ENCODE data around the gene SESN3. TPM values are rescaled to one million over a fixed set of nuclear protein-coding genes. Genes with fewer than 3 reads are reported as not detected.
"Not testable (repeated sequence)": the region's sequence is repeated elsewhere in the genome, so short reads cannot be mapped to it uniquely, and the experiment has no call there.

SESN3 gene, protein sequence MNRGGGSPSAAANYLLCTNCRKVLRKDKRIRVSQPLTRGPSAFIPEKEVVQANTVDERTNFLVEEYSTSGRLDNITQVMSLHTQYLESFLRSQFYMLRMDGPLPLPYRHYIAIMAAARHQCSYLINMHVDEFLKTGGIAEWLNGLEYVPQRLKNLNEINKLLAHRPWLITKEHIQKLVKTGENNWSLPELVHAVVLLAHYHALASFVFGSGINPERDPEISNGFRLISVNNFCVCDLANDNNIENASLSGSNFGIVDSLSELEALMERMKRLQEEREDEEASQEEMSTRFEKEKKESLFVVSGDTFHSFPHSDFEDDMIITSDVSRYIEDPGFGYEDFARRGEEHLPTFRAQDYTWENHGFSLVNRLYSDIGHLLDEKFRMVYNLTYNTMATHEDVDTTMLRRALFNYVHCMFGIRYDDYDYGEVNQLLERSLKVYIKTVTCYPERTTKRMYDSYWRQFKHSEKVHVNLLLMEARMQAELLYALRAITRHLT
- total RNA-seq: 10 to 100 TPM in 1 of 2 donors, 1 to 10 TPM in 1; 9.0 to 17.2 TPM
- long read RNA-seq: 0 reads

DNA sequence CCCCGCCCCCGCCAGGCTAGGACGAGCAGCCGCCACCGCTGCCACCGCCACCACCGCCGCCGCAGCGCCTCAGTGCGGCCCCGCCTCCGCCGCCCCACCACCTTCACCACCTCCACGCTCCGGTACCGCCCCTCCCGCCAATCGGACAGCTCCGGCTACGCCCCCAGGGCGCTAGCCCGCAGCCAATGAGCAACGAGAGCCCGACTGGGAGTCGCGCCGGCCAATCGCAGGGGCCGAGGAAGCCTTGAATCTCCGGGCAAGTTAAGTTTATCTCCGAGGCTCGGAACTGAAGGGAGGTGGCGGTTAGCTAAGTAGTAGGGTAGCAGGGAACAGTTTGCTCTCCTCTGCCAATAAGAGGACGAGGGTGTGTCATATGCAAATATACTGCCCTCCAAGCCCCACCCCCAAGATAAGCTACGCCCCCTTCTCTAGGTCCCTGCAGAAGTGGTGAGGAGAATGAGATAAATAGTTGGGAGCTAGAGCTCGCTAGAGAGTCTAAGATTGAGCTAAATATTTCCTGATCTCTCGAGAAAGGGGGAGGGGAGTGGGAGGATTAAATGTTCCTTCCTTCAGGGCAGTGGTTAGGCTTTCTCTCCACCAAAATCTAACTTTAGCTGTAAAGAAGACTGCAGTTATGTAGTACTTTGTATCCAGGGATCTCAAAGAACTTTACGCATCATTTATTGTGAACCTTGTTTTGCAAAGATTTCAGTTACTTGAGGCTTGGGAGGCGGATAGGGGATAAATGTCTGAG, at the start of gene SESN3:
Gene SESN3, minus strand, starts transcription at position 76 of the 754 bp plus-strand sequence. CDS start 342 bp downstream, outside the sequence.
- peak; percentile 96 to 97 for ATAC-seq
- intact Hi-C loops (cut with DNase I): no loop called here
- peak; percentile 99 for DNase-seq

DNA sequence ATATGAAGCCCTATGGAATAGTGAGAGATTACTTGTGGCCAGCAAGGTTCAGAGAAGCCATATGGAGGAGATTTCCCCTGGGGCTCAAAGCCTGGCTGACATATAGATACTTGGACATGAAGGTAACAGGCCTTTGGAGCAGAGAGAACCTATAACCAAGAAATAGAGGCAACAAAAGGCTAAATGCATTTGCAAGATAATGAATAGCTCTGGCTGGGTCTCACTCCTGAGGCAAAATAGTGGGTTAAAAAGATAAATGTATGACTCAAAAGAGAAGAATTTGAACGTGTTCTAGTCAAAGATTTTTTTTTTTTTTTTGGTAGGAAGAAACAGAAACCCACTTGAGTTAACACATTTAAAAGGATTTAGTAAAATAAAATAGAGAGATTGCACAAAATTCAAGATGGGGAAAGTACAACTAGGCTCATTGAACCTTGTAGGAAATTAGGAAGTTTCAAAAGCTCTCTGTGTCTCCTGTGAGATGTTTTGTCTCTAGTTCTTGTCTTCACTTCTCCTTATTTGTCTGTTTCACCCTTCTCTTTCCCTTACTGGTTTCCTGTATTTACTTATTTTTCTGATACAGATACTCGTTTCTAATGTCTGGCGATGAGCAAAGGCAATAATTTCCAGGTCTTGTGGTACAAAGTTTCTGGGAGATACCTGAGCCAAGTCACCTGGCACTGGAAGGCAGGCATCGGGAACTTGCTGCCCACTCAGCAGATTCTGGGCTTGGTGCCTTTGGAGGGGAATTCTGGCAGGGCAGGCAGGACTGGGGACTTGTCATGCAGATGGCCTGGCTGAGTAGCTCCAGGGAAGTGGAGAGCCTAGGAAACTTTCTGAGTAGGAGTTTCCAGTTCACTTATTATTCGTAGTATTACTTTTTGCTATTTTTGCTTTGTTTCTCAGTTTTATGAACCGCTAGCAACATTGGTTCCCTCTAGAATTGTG, 49.2 kb upstream of the SESN3 start:
- peak; percentile 31 for DNase-seq
- peak; percentile 46 to 53 for ATAC-seq
- intact Hi-C loops (cut with DNase I): no loop called here

DNA sequence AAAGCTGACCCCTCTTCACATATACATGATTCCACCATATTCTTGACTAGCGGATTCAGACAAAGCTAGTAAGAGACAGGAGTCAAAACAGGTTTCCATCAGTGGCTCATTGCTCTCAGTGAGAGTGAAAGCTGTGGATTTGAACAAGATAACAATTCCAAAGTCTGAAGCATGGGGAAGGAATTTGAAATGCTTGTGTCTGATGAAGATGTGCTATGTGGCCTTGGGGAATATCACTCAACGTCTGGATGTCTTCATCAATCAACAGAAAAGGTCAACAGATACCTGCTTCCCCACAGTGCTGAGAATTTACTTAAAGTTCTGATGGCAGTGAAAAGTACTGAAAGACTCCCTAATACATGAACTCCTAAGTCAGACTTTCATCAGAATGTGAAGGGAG, 46.9 kb upstream of the SESN3 start:
- no peak for ATAC-seq
- no peak for DNase-seq
- intact Hi-C loops (cut with DNase I): no loop called here

DNA sequence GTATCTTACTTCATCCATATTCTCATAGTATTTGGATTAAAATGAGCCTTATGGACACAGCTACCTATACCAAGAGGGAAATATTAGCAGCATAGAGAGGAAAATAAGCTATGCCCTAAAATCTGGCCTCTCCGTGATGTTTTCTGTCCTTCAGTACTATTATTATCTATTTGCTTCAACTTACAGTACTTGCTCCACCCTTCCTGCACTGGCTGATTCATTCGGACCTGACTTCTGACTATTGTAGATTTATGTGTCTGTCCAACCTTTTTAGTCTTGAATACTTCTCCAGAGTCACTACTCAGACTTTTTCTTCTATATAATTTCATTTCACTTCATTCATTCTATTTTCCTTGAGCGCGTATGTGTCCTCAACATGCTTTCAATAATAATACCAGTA, 45.1 kb upstream of the SESN3 start:
- ATAC-seq: no peak
- intact Hi-C loops (cut with DNase I): no loop called here
- no peak for DNase-seq

DNA sequence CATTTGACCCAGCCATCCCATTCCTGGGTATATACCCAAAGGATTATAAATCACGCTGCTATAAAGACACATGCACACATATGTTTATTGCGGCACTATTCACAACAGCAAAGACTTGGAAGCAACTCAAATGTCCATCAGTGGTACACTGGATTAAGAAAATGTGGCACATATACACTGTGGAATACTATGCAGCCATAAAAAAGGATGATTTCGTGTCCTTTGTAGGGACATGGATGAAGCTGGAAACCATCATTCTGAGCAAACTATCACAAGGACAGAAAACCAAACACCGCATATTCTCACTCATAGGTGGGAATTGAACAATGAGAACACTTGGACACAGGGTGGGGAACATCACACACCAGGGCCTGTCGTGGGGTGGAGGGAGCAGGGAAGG, 42.6 kb upstream of the SESN3 start:
- intact Hi-C loops (cut with DNase I); DNase-seq; ATAC-seq: not testable (repeated sequence)

DNA sequence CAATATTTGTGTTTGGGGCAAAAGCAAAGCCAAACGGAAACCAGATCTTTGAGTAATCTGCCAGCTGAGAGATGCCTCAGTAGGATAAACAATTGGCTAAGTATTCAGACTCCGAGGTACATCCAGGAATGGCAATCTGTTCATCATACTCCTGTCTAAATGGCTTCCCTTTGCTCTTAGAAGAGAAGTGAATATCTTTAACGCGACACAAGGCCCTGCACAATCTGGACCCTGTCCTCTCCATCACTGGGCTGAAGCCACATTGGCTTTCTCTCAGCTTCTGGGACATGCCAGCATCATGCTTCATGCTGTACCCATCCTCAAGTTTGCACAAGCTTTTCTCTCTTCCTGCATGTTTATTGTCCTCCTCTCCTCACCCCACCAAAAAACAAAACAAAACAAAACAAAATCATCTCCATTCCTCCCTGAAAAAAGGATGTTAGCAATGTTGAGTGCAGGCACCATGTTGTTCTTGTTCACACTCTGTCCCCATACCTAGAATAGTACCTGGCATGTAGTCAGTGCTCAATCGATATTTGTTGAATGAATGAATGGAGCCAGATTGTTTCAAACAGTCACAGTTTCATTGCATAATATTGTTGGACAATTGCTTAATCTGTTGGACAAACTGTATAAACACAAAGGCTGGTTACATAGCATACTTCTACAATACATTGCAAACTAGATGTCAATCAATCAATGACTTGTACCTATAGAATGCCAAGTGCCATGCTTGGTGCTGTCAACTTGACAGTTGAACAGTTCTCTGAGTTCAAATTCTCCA, 38.2 kb upstream of the SESN3 start:
- intact Hi-C loops (cut with DNase I): no loop called here
- DNase-seq (no peak), ATAC-seq (no peak)

DNA sequence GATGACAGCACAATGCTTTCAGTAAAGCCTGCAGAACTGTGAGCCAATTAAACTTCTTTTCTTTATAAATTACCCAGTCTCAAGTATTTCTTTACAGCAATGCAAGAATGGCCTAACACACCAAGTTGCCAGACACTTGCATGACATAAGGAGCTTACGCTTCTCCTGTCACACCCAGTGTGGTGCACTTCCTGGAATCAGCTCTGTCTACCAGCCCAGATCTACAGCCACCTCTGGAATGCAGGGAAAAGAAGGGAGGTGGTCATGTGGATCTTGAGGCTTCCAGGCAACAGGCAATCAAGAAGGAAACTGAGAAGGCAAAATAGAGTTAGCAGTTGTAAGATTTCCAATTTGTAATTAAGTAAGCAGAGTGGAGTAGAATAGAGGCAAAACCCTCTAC, 37.4 kb upstream of the SESN3 start:
- DNase-seq (no peak), ATAC-seq (no peak)
- intact Hi-C loops (cut with DNase I): no loop called here

DNA sequence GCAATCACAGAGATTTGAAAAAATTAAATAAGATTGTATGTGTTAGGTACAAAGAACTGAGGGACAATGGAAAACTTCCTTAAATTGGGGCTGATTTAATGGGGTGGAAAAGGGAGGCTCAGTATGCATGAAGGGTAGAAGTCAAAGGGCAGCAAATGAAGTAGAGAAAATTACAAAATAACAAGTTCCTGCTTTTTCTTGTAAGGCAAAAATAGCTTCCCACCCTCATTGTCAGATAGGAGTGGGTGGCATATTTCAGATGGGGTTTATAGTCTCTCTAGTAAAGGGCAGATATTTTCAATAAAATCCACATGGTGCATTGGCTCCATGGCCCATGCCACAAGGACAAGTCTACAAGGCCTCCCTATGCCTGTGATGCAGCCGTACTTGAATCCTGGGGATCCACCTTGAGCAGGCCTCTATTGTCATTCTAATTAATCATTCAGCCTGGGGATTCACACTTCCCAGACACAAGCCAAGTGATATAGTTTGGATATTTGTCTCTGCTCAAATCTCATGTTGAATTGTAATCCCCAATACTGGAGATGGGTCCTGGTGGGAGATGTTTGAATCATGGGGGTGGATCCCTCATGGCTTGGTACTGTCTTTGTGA, 36.7 kb upstream of the SESN3 start:
- no peak for ATAC-seq
- no peak for DNase-seq
- intact Hi-C loops (cut with DNase I): no loop called here

DNA sequence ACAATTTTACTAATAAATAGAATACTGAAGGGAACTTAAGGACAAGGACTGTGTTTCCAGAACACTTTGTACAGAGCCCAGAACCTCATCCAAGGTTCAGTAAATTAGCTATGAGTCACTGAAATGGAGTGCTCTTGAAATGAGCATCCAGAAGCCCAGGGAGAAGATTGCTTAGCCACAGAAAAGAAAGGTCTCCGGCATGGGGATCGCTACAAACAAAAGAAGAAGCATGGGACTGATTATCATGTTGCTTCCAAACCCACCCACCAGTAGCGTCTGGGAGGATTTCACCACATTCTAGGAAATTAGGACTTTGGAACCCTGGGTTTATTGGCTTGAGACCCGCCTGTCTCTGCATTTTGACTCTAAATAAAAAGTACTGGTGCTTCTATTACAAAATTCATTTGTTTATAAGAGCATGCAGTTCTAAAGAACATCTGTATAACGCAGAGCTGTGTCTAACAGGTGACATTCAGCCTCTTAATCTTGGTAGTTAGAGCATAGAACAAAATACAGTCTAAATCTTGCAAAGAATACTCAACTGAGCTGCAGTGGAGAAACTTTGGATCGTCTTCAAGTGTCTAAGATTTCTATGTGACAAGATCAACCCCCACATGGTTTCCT, 35.9 kb upstream of the SESN3 start:
- peak in 1 of 2 donors; percentile 71 for ATAC-seq
- DNase-seq: no peak
- intact Hi-C loops (cut with DNase I): no loop called here

DNA sequence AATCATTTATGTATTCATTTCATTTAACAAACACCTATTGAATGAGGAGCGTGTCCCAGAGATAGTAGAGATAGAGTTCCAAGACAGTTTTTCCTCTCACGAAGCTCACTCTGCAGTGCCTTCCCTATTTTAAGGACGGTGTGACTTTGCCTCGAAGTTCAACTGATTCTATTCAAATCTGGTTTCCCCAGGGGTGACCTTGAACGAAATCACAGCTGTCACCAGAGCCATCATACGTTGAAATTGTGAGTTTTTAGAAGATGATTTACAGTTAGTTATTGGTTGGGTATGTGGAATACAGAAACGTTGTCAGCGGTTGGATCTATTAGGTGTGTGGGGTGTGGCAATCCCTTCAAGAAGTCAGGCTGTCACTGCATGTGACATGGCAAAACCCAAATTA, 33.9 kb upstream of the SESN3 start:
- DNase-seq (no peak), ATAC-seq (no peak)
- intact Hi-C loops (cut with DNase I): no loop called here

DNA sequence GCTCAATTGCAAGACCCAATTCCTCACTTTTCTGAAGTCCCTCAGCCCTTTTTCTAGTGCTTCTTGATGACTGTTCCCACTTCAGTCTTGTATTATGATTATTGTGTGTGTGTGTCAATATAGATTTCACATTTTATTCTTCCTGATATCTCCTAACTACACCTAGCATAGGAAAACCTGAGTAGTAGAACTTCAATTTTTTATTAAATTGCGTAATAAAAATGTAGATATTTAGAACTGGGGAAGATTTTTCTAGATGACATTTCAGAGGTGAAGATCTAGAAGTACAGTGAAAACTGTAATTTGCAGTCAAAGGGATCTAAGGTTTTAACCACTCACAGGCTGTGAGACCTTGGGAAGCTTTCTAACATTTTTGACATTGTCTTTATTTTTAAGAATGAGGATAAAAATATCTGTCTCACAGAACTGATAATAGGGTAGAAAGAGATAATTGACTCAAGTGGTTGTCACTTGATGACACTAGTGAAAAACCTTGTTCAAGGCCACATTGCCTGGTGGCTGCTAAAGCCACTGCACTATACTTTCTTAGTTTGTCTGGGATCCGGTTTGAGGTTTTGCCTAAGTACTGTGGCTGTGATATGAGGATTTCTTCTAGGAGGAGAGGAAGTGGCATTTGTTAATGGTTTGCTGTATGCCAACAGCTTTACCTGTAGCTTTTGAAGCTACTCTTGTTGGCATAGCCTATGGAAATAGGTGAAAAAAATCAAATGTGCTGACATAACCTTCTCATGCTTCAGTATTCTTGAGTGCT, 32.2 kb upstream of the SESN3 start:
- intact Hi-C loops (cut with DNase I): no loop called here
- ATAC-seq: no peak
- no peak for DNase-seq

DNA sequence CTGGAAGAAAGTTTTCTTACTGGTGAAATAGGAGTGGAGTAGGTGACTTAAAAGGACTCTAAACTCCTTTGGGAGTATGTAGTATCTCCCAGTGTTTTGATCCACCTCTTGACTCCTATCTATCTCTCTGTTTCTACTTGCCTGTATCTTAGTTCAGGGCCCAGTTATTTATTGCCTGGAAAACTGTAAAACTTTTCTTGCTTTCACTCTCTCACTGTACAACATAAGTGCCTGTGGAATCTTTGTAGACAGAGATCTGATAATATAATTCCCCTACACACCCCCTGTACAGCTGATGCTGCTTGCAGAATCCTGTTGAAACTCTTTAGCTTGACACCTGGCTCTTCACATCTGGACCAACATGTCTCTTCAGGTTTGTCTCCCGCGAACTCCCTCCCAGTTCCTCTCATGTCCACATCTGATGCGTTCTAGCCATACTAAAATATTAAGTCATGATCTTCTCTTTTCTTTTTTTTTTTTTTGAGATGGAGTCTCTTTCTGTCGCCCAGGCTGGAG, 26.5 kb upstream of the SESN3 start:
- DNase-seq (no peak), ATAC-seq (no peak)
- intact Hi-C loops (cut with DNase I): no loop called here

DNA sequence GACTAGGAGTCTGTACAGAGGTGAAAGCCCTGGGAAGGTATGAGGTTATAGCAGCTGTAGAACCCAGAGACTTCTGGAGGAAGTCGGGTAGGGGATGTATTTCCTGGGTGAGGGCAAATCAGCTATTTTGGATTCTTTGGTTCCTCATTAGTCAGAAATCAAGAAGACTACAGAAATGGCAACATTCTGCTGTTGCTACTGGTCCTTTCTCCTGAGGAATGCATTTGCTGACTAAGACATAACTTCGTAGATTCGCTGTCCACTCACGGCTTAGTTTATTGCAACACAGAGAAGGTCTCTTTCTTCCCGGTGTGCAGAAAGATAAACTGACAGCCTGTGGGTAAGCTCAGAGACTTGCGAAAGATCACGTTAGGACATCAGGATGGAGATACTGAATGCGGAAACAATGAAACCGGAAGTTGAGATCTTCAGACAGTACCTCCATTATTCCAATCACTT, 25.3 kb upstream of the SESN3 start:
- ATAC-seq (peak; percentile 7 to 66), DNase-seq (no peak)
- intact Hi-C loops (cut with DNase I): no loop called here

DNA sequence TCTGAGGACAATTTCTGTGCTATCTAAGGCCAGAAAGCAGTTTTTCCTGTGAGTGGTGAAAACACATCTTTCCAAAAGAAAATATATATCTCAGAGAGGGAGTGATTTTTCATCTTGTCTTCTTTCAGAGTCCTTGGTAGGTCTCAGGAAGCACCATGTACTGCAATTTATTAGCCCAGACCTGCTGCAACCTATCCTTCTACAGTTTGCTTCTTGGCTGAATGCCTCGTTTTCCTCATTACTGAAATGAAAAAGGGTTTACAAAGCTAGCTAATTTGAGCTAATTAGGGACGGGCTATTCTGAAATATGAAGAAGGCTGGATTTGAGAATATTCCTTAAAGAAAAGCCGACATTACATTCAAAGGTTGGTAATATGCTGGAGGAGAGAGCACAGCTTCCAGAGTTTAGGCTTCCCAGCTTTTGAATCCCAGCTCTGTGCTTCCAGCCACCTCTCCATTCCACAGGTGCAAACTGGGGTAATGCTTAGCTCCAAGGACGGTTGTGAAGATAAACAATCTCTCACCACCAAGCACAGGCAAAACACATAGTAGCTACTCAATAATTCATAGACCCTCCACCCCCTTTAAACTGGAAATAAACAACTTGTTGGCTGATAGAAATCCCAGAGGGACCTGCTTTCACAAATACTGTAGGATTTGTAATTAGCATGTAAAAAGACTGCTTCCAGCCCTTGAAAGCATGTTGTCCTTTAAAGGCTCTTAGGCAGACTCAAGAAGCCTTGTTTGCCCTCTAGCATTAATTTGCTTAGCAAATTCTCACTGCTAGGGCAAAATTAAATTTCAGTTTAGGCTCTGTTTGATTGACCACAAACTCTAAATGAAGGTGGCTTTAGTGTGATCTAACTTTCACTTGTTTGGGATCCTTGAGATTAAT, 24.5 kb upstream of the SESN3 start:
- ATAC-seq: no peak
- DNase-seq: no peak
- intact Hi-C loops (cut with DNase I): no loop called here

DNA sequence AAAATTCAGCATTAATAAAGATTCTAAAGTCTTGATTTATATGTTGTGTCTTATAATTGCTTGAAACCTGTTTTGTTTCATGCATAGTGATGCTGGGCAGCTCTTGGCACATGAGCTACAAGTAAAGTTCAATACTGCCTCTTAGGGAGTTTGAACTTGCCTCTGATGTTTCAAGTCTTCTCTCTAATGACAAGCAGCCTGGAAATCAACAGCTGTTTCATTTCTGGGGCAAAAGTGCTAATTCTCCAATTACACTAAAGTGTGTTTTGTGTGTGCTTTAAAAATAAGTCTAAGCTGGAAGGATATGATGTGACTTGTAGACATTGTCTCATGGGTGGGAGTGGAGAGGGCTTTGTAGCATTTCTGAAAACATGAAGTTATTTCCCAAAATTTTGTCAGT, 23.7 kb upstream of the SESN3 start:
- intact Hi-C loops (cut with DNase I): no loop called here
- ATAC-seq (no peak), DNase-seq (no peak)
